ENCODE results near the gene CBARP. TPM values are rescaled to one million over a fixed set of nuclear protein-coding genes. Genes with fewer than 3 reads are reported as not detected.

Gene CBARP
- total and polyA plus RNA-seq, 2 of the 13 experiments (the other 11 are each of a cell fraction or from before 2014, with no cell fraction given) = 1.2 to 1.4 TPM

DNA sequence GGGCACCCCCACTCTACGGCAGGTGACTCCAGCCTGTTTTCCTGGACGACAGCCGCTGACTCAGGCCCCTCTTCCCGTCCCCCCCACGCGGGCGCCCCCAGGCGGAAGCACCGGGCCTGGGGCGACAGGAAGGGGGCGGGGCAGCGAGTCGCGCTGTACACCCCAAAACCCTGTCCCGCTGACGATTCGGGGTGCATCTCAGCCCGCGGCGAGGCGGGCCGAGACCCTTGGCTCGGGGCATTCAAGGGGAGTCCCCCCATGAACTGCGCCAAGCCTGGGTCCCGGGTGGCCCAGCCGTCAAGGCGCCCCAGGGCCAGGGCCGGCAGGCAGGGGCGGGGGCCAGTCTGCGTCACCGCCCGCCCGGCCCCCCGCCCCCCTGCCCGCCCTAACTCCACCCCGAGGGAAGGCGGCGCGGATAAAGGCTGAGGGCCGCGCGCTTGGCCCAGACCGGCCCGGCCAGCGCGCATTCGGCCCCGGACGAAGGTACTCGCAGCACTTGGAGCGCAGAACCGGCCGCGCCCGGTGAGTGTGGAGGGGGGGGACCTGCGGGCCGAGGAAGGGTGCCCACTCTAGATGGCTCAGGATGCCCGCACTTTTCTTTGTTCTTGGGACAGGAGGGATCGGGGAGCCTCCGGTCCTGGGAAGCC lies 10.5 kb upstream of the CBARP start, which contains the start of gene MIDN (continued):
- no peak for TF ChIP-seq MNT (IDR thresholded peaks at IDR 0.05)
- no peak for TF ChIP-seq SOX13 (IDR thresholded peaks at IDR 0.05)
- TF ChIP-seq SOX13 (CRISPR knock-in tag; conservative IDR thresholded peaks at IDR 0.05 in 1 of 2, IDR thresholded peaks at IDR 0.05 in 1 of 2) = no peak
- TF ChIP-seq SMARCE1 (IDR thresholded peaks at IDR 0.05; ENCODE audit: borderline replicate concordance) = no peak
- no peak for TF ChIP-seq SSRP1 (CRISPR knock-in tag; IDR thresholded peaks at IDR 0.05)
- TF ChIP-seq ZHX1 (CRISPR knock-in tag; IDR thresholded peaks at IDR 0.05; ENCODE audit: low read depth) = no peak
- TF ChIP-seq AKAP8 (CRISPR knock-in tag; IDR thresholded peaks at IDR 0.05) = peak; percentile 84; the same call in 1 of the 2 replicates
- no peak for TF ChIP-seq FOXA3 (CRISPR knock-in tag; IDR thresholded peaks at IDR 0.05)
- no peak for TF ChIP-seq JARID2 (CRISPR knock-in tag; IDR thresholded peaks at IDR 0.05; ENCODE audit: insufficient replicate concordance)
- no peak for TF ChIP-seq ZFP62 (CRISPR knock-in tag; IDR thresholded peaks at IDR 0.05)
- TF ChIP-seq ZNF101 (CRISPR knock-in tag; IDR thresholded peaks at IDR 0.05; ENCODE audit: borderline replicate concordance, low read depth) = no peak
- no peak for TF ChIP-seq ZFYVE20 (CRISPR knock-in tag; IDR thresholded peaks at IDR 0.05; ENCODE audit: borderline replicate concordance, low read depth)
- TF ChIP-seq MTA1 (CRISPR knock-in tag; IDR thresholded peaks at IDR 0.05; ENCODE audit: borderline replicate concordance) = no peak; the same call in 1 of the 2 replicates
- 0 out of 2 replicates have a peak, but pooled peaks have one; percentile 33 for TF ChIP-seq SMAD3 (CRISPR knock-in tag; IDR thresholded peaks at IDR 0.05)
- no peak for TF ChIP-seq JUNB (CRISPR knock-in tag; IDR thresholded peaks at IDR 0.05; ENCODE audit: borderline replicate concordance)
- no peak; the same call in 1 of the 2 replicates for TF ChIP-seq RELA (CRISPR knock-in tag; IDR thresholded peaks at IDR 0.05)
- no peak for TF ChIP-seq PTBP1 (IDR thresholded peaks at IDR 0.05; ENCODE audit: low read depth, low read length, poor library complexity, severe bottlenecking)
